BE2C (cell line): Measurements from ENCODE around the gene JPH2.
A peak's percentile ranks its signal among the peaks of the same experiment; 100 is the strongest.

ENCODE experiments used
- DNase-seq: peaks from one replicate; pipeline ENCODE4 v3.0.0-alpha.2; 2020
- H3K27me3 ChIP-seq: fragments of 250-450 bp; sonication (Bioruptor Pico); 2 replicates; pipeline ENCODE4 v1.5.1; 2020; ENCODE audit warnings: mild to moderate bottlenecking
- H3K36me3 ChIP-seq: fragments of 250-450 bp; sonication (Bioruptor Pico); 2 replicates; pipeline ENCODE4 v1.5.1; 2020; ENCODE audit warnings: mild to moderate bottlenecking
- H3K4me1 ChIP-seq: fragments of 250-450 bp; sonication (Bioruptor Pico); 2 replicates; pipeline ENCODE4 v1.5.1; 2020
- H3K4me3 ChIP-seq: 2 replicates; pipeline ENCODE4 v1.5.1; 2011; ENCODE audit warnings: low read depth, low read length
- H3K9me3 ChIP-seq: fragments of 250-450 bp; sonication (Bioruptor Pico); 2 replicates; pipeline ENCODE4 v1.5.1; 2020
- CTCF ChIP-seq: IDR thresholded peaks from 2 replicates; pipeline ENCODE4 v1.5.1; 2012; ENCODE audit warnings: mild to moderate bottlenecking, low read depth, low read length

JPH2 gene

GRCh38 chr20:44084439-44084838 is 102.5 kb downstream of the JPH2 start:
- H3K4me3 ChIP-seq, result no peak overlapping the region
- no peak for TF ChIP-seq CTCF
- H3K9me3 ChIP-seq, result no peaks in the 10 kb centered on the region
- no peaks in the 10 kb centered on the region for H3K27me3 ChIP-seq
- H3K4me1 ChIP-seq, result peaks cover 12% of the 10 kb centered on the region
- no peak for DNase-seq
- H3K36me3 ChIP-seq, result no peaks in the 10 kb centered on the region

GRCh38 chr20:44083220-44083933 is 103.6 kb downstream of the JPH2 start:
- Histone ChIP-seq H3K4me1 (peaks cover 11% of the 10 kb centered on the region), H3K27me3 (no peaks in the 10 kb centered on the region), H3K9me3 (no peaks in the 10 kb centered on the region), H3K36me3 (no peaks in the 10 kb centered on the region), H3K4me3 (no peak overlapping the region)
- peak; percentile 68 for DNase-seq
- TF ChIP-seq CTCF, result no peak

- no peak for DNase-seq
- no peaks in the 10 kb centered on the region for H3K9me3 ChIP-seq
- no peak for TF ChIP-seq CTCF
- H3K4me3 ChIP-seq, result no peak overlapping the region
- H3K36me3 ChIP-seq, result no peaks in the 10 kb centered on the region
- no peaks in the 10 kb centered on the region for H3K27me3 ChIP-seq
- peaks cover 11% of the 10 kb centered on the region for H3K4me1 ChIP-seq
These were observed 105.1 kb downstream of the JPH2 start for GRCh38 chr20:44081888-44082287.

GRCh38 chr20:44081476-44081875 is 105.5 kb downstream of the JPH2 start:
- Histone ChIP-seq H3K4me3 (no peak overlapping the region), H3K27me3 (no peaks in the 10 kb centered on the region), H3K9me3 (no peaks in the 10 kb centered on the region), H3K4me1 (peaks cover 11% of the 10 kb centered on the region), H3K36me3 (no peaks in the 10 kb centered on the region)
- no peak for TF ChIP-seq CTCF
- no peak for DNase-seq

GRCh38 chr20:44080646-44081267 is 106.2 kb downstream of the JPH2 start:
- DNase-seq, result peak; percentile 74

More at GRCh38 chr20:44080646-44081267, 106.2 kb downstream of the JPH2 start:
- H3K4me3 ChIP-seq, result no peak overlapping the region
- peak; percentile 99 for TF ChIP-seq CTCF
- H3K27me3 ChIP-seq, result no peaks in the 10 kb centered on the region
- H3K9me3 ChIP-seq, result no peaks in the 10 kb centered on the region
- peaks cover 11% of the 10 kb centered on the region for H3K4me1 ChIP-seq
- no peaks in the 10 kb centered on the region for H3K36me3 ChIP-seq
